ENCODE measurements around the gene RBPMS2.

DNA sequence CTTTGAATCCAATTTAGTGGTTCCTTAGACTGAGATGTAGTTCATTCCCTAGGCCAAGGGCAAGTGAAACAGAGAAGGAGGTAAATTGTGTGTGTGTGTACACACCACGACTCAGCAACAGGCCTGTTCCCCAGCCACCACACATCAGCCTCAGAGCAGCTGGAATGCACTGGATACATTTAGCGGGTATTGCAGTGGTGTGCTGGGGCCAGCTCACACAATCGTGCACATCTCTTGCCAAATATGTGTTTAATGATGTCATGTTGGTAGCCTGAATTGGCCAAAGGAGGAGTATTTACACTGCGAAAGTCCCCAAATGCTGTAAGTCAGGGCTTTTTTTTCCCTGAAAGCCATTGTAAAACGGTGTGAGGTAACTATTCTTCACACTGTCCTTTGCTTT, 82.3 kb downstream of the RBPMS2 start:
- no peak for TF ChIP-seq BHLHE40 (IDR thresholded peaks at IDR 0.05; ENCODE audit: low read depth, low read length)
- no peak for TF ChIP-seq EP300 (IDR thresholded peaks at IDR 0.05)
- TF ChIP-seq, protein P1, sequence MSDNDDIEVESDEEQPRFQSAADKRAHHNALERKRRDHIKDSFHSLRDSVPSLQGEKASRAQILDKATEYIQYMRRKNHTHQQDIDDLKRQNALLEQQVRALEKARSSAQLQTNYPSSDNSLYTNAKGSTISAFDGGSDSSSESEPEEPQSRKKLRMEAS (IDR thresholded peaks at IDR 0.05) = no peak
- TF ChIP-seq, protein P2, sequence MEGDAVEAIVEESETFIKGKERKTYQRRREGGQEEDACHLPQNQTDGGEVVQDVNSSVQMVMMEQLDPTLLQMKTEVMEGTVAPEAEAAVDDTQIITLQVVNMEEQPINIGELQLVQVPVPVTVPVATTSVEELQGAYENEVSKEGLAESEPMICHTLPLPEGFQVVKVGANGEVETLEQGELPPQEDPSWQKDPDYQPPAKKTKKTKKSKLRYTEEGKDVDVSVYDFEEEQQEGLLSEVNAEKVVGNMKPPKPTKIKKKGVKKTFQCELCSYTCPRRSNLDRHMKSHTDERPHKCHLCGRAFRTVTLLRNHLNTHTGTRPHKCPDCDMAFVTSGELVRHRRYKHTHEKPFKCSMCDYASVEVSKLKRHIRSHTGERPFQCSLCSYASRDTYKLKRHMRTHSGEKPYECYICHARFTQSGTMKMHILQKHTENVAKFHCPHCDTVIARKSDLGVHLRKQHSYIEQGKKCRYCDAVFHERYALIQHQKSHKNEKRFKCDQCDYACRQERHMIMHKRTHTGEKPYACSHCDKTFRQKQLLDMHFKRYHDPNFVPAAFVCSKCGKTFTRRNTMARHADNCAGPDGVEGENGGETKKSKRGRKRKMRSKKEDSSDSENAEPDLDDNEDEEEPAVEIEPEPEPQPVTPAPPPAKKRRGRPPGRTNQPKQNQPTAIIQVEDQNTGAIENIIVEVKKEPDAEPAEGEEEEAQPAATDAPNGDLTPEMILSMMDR (IDR thresholded peaks at IDR 0.05) = no peak
- TF ChIP-seq, protein P3, sequence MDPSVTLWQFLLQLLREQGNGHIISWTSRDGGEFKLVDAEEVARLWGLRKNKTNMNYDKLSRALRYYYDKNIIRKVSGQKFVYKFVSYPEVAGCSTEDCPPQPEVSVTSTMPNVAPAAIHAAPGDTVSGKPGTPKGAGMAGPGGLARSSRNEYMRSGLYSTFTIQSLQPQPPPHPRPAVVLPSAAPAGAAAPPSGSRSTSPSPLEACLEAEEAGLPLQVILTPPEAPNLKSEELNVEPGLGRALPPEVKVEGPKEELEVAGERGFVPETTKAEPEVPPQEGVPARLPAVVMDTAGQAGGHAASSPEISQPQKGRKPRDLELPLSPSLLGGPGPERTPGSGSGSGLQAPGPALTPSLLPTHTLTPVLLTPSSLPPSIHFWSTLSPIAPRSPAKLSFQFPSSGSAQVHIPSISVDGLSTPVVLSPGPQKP (IDR thresholded peaks at IDR 0.05; ENCODE audit: low read depth, low read length) = no peak
- no peak for TF ChIP-seq EHF (CRISPR knock-in tag; IDR thresholded peaks at IDR 0.05)
- no peak for TF ChIP-seq TP53 (CRISPR knock-in tag; IDR thresholded peaks at IDR 0.05)
- TF ChIP-seq, protein P4, sequence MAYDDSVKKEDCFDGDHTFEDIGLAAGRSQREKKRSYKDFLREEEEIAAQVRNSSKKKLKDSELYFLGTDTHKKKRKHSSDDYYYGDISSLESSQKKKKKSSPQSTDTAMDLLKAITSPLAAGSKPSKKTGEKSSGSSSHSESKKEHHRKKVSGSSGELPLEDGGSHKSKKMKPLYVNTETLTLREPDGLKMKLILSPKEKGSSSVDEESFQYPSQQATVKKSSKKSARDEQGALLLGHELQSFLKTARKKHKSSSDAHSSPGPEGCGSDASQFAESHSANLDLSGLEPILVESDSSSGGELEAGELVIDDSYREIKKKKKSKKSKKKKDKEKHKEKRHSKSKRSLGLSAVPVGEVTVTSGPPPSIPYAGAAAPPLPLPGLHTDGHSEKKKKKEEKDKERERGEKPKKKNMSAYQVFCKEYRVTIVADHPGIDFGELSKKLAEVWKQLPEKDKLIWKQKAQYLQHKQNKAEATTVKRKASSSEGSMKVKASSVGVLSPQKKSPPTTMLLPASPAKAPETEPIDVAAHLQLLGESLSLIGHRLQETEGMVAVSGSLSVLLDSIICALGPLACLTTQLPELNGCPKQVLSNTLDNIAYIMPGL (CRISPR knock-in tag; IDR thresholded peaks at IDR 0.05; ENCODE audit: borderline replicate concordance) = no peak
- no peak for TF ChIP-seq MAFK (IDR thresholded peaks at IDR 0.05; ENCODE audit: partially characterized antibody)
